HG03575 (cell line): Measurements from ENCODE around the gene DTX1.

Experiments
- ATAC-seq: cut with Tn5 transposase; IDR thresholded peaks from one replicate; pipeline ENCODE4 v1.9.1; 2021; ENCODE audit not compliant: unreplicated experiment, insufficient number of reproducible peaks, low FRiP score; ENCODE audit errors: extremely low read depth

DTX1 gene

DNA sequence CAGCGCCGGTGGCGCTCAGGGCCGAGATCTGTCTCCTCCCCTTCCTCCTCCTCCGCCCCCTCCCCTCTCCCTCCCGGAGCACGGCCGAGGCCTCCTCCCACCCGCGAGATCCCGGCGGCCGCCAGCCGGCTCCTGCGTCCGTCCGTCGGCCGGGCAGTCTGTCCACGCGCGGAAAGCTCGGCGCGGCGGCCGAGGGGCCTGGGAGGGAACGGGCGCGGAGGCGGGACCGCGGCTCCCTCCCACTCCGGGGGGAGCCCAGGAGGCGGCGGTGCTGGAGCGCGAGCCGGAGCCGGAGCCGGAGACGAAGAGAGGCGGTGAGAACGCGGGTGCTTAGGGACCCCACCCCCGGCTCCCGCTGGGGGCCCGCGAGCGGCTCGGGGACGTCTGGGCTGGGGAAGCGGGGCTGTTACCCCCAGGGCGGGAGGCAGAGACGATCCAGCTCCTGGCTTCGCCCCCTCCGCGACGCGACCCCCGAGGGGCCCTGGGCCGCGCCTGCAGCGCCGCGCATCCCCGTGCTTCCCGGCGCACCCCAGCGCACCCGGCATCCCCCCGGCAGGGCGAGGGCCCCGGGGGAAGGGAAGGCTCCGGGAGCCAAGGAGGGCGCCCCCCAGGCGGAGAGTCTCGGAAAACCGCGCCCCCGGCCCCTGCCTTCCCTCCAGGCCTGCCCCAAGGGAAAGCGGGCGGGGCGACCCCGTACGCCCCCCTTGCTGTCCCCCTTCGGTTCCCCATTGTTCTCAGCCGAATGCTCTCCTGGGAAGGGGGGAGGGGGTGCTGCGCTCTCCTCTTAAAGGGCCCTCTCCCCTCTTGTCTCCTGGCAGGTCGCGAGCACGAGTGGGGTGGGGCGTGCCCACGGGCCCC, at the start of gene DTX1:
Gene DTX1, plus strand, starts transcription at position 100 of the 858 bp plus-strand sequence. CDS start 1,463 bp downstream, outside the sequence.
- ATAC-seq, result no peak

DNA sequence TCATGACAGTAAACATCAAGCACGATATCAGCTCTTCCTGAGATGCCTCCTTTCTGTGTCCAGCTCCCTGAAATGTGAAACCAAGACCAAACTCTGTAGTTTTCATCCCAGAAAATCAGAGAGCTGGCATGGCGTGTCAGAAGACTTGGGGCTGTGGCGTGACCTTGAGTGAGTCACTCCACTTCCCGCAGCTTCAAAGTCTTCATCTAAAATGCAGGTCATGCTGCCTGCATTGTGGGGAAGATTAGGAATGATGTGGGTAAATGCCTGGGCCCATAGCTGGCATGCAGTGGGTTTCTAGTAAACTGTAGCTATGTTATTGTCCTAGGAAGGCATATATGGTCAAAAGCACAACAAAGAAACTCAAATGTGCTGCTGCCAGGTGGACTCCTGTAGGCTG, 49.4 kb upstream of the DTX1 start:
- no peak for ATAC-seq

DNA sequence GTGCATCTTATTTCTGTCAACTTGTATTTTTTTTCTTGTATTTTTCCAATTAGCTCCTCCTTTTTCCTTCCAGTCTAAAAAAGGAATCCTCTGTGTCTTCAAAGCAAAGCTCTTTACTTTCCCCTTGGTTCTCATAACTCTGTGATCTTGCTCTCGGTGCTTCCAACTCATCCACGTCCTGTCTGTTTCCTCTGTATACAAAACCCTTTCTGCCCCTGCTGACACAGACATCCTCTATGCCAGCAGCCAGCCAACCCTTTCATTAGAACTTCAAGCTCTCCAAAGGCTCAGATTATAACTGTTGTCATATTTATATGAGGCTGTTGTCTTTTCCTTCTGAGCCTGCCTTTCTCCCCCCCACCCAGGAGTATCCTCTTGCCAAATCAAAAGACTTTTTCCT, 45.8 kb upstream of the DTX1 start:
- no peak for ATAC-seq

DNA sequence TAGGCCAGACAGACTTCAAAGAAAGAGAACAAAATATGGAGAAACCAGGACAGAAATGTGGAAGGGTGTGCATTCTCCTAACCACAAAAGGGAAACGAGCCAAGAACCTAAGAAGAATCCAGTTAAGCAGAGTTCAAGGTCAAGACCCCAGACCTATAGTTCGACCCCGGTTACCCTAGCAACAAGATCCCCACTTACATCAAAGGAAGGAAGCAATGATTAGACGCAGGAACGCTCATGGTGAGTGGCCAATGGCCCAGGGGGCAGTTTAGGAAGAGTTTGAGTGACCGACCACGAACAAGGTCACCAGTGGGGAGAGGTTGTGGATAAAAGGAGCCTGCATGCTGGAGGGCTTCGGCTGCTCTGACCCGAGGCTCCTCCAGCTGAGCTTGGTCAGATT, 42.0 kb upstream of the DTX1 start:
- no peak for ATAC-seq

DNA sequence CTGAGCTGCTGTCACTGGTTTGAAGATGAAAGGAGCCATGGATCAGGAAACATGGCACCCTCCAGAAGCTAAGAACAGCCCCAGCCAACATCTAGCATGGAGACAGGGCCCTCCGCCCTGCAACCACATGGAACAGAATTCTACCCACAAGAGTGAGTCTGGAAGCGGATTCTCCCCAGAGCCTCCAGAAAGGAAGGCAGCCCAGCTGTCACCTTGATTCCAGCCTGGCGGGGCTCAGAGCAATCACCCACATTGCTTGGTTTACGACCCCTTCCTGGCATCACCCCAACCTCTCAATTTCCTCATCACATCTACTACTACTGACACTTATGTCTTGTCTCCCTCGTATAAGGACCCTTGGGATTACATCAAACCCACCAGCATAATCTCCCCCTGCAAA, 39.7 kb upstream of the DTX1 start:
- no peak for ATAC-seq

DNA sequence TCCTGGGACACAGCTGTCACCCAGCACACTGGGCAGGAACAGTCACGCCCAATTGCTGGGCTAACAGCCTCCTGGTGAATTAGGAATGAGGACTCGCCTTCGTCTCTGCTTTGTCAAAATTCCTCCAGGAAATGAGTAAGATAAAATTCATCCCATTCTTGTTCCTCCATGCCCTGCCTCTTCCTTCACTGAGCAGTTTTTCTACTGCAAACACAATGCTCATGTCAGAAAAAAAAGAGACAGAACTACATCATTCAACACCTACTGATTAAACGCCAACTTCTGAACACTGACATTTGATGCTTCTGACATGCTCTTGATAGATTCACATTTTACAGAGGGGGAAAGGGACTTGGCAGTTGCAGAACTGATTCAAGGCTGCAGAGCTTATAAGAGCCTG, 37.5 kb upstream of the DTX1 start:
- ATAC-seq, result no peak

DNA sequence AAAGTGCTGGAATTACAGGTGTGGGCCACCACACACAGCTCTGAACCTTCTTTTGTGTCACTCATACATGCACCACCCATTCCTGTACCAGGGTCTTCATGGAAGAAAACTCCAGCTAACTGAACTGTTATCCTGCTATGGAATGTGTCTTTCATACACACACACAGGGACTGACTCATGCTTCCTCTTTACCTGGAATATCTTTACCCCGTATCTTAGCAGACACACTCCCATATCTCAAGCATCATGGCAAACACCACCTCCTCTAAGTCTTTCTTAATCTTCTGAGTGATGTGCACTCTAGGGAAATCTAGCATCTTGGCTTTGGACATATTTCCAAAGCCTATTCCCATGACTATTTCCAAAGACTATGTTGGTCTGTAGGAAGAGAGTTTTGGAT, 35.0 kb upstream of the DTX1 start:
- no peak for ATAC-seq

DNA sequence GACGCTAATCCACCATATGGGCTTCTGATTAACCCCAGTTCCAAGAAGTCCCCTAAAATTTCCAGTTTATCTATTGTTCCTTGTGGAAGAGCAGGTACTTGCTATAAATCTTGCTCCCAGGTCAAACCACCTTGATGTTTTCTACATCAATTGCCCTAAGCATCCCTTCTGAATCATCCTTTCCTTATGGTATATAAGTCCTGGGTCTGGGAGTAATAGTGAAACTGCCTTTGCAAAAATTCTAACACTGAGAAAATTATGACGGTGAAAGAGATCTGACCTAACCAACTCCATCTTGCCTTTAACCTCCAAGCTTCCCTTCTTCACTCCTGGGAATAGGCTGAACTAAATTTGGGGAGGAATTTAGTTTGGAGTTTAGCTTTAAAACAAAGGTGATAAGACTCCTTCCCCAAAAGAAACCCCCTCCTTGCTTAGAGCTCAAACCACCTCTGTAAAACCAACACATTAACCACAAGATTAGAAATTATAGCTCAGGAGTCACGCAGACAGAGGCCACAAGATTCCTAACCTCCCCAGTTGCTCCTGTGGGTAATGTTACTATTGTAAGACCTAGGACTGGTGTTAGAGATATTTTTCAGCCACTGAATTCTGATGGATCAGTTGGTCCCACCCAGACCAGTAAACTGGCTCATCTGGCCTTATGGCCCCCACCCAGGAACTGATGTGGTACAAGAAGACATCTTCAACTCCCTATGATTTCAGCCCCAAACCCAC, 33.8 kb upstream of the DTX1 start:
- ATAC-seq, result no peak

DNA sequence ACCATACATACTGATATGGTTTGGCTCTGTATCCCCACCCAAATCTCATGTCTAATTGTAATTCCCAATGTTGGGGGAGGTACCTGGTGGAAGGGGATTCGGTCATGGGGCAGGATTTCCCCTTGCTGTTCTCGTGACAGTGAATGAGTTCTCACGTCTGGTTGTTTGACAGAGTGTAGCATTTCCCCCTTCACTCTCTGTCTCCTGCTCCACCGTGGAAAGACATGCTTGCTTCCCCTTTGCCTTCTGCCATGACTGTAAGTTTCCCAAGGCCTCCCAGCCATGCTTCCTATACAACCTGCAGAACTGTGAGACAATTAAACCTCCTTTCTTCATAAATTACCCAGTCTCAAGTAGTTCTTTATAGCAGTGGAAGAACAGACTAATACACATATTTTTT, 28.8 kb upstream of the DTX1 start:
- no peak for ATAC-seq

DNA sequence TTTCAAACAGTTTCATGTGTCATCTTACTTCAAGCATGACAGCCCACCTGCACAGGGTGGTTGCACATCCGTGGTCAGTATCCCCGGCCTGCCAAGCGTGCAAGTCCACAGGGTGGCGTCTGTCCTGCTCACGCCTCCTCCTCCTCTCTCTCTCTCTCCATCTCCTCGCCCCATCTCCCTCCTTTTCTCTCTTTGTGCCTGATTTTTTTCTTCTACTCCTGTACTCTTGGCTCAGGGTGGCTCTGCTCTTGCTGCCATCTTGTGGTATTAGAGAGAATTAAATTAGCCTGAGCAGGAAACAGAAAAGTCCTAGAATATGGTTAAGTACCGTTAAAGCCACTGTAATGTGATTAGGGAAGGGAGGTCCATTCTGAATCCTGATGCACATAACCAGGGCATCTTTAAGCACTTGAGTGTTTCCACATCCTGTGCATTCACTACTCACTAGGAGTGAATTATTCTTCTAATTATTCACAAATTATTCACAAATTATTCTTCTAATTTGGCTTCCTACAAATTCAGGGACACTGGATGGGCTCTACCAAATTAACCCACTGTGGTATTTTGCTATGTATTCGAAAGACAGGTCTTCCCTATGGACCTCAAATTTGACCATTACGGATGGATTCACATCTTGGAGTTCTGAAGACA, 25.5 kb upstream of the DTX1 start:
- no peak for ATAC-seq

DNA sequence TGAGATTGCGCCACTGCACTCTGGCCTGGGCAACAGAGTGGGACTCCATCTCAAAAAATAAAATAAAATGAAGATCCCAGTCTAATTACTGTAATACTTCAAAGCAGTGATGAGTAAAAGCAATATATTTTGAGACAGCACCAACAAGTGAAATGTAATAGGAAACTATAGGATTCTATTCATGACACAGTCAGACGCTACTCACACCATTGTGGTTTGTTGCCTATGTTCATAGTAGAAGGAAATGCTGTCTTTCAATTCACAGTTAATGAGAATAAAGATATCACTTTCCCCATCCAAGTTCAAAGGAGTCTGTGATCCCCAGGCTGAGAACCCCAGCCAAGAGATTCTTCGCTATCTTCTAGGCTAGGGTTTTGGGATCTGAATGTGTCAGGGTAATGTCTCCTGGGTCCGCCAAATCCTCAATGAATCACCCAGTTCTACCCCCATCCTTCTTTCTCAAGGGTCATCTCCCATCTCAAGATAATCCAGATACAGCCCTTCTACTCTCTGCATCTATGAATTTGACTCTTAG, 16.6 kb upstream of the DTX1 start:
- no peak for ATAC-seq

DNA sequence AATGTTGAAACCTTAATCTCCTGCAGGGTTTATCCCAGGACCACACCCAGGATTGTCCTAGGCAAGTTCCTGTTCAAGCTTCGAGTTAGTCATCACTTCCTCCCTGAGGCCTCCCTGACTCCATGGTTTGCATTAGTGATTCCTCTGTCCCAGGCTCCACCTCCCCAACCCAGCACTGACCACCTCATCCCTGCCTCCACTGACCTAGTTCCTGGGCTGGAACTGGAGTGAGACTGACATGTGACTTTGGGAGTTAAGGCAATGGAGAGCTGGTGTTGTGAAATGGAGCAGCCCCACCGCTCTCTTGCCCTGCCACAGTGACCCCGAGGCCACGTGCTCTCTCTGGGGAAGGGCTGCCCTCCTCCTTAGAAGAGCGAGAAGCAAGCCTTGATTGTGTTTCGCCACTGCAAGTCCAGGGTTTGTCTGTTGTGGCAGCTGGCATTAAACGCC, 15.8 kb upstream of the DTX1 start:
- ATAC-seq, result no peak

DNA sequence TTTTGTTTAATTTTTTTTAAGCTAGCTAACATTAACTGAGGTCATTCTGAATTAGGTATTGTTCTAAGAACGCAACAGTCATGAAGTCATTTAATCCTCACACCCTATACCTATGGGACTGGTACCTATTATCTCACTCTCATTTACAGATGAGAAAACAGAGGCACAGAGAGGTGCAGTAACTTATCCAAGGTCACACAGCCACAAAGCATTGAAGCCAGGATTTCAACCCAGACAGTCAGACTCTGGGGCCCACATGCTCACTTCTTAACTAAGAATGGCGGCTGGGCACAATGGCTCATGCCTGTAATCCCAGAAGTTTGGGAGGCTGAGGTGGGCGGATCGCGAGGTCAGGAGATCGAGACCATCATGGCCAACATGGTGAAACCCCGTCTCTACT, 15.0 kb upstream of the DTX1 start:
- no peak for ATAC-seq

DNA sequence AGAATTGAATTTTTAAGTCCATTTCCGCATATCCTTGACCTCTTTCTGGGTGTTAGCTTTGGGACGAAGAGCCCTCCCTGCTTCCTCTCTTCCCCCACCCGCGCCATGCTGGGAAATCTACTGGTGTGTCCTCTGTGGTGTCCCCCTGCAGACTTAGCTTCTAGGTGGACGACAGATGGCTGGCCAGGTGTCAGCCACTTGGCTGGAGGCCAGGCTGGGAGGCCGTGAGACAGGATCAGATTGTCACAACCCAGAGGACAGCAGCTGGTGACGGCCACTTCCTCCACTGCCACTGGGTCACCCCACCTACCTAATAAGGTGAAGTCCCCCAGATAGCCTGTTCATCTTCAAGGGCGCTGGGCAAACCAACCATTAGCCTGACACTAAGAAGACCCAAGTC, 13.3 kb upstream of the DTX1 start:
- ATAC-seq, result no peak

DNA sequence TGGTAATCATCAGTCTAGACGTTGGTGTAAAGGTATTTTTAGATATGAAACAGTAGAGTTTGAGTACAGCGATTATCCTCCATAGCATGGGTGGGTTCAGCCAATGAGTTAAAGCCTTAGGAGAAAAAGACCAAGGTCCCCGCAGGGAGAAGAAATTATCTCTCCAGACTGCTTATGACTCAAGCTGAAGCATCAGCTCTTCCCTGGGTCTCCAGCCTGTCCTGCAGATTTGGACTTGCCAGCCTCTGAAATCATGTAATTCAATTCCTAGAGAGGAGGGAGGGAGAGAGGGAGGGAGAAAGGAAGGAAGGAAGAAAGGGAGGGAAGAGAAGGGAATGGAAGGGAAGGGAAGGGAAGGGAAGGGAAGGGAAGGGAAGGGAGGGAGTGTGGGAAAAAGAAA, 12.0 kb upstream of the DTX1 start:
- ATAC-seq, result no peak

DNA sequence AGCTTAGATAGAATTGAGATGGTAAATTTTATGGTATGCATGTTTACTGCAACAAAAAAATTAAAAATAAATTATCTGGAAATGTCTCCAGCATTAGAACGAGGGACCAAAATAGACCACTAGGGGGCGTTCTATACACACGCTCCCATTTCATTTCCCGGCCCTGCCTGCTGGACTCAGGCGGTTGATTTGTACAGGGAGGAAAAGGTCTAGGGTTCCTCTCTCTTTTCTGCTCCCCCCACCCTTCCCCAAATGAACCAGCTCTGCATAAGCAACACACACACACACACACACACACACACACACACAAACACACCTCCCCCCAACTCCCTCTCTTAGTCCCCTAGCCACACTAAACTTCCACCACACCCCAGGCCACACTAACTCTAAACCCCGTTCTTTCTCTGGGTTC, 7.8 kb upstream of the DTX1 start:
- no peak for ATAC-seq

DNA sequence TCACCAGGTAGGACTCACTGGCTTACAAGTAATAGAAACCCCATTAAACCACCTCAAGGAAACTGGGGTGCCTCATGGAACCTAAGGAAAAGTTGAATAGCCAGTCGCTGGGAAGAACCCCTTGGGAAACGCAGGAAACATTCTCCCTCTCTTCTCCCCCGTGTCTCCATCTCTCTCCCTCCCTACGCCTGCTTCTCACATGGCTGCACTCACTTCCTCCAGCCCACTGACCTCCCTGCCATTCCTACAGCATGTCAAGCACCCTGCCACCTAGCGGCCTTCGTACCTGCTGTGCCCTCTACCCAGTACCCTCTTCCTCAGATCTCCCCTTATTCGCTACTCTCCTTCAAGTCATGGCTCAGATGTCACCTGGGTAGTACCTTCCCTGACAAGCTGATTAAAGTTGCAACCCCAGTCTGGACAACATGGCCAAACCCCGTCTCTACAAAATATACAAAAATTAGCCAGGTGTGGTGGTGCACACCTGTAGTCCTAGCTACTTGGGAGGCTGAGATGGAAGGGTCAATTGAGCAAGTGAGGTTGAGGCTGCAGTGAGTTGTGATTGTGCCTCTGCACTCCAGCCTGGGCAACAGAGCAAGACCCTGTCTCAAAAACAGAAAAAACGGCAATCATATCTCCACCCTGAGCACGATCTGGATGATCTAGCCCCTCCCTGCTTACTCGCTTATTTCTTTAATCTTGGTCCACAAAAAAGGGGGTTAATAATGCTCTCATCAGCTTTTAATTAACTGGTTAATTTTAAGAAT, 6.4 kb upstream of the DTX1 start:
- ATAC-seq, result no peak

DNA sequence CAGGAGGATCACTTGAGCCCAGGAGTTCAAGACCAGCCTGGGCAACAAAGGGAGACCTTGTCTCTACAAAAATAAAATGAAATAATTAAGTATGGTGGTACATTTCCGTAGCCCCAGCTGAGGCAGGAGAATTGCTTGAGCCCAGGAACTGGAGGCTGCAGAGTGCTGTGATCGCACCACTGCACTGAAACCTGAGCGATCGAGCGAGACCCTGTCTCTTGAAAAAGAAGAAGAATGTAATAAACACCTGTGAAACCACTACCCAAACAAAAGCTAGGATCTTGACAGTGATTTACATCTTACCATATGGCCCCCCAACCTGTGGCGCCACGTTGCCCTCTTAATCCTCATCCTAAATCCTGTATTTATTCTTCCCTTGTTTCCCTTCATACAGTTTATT, 5.7 kb upstream of the DTX1 start:
- ATAC-seq, result no peak

DNA sequence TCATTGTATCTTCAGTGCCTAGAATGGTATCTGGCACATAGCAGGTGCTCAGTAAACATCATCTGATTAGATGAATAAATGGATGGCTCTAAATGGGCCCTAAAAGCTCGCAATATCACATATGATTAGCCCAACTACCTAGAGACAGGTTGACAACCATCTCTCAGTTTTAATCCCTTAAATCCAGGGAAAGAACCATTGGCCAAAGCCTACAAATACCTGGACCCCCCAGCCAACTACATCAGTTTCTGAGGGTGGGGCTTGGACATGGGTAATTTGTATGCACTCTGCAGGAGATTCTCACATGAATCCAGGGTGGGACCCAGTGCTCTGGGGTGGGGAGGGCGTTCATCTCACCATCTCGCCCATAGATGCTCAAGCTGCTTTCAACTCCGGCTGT, 4.8 kb upstream of the DTX1 start:
- no peak for ATAC-seq
